ENCODE data around the gene NEU1. TPM values are rescaled to one million over a fixed set of nuclear protein-coding genes. Genes with fewer than 3 reads are reported as not detected.
A peak's percentile ranks its signal among the peaks of the same experiment; 100 is the strongest.

The NEU1 gene
- total RNA-seq, 1 experiment from 2014 or later: 133 TPM

GRCh38 chr6:31851485-31851832, 11.2 kb downstream of the NEU1 start:
- BruUV-seq (replicated peaks): no TSS peak
- Mint-ChIP-seq H3K4me1 (ENCODE audit: low read depth, unreplicated experiment) (peaks cover 12% of the 10 kb centered on the region), H3K27ac (ENCODE audit: unreplicated experiment) (peak overlapping the region; percentile 1), H3K9me3 (ENCODE audit: low read depth, unreplicated experiment) (no peaks in the 10 kb centered on the region), H3K4me3 (ENCODE audit: low read depth, unreplicated experiment) (no peak overlapping the region), H3K27me3 (ENCODE audit: unreplicated experiment) (no peaks in the 10 kb centered on the region), H3K36me3 (ENCODE audit: insufficient read depth, unreplicated experiment) (peaks cover 14% of the 10 kb centered on the region)
- CTCF ChIA-PET: no interaction called here
- TF ChIP-seq CTCF (IDR thresholded peaks at IDR 0.05; ENCODE audit: unreplicated experiment): no peak
- DNase-seq: no peak
- intact Hi-C loops (cut with micrococcal nuclease; ENCODE audit: unreplicated experiment): no loop called here

GRCh38 chr6:31850765-31851484, 11.7 kb downstream of the NEU1 start:
- no peak overlapping the region for H3K4me3 Mint-ChIP-seq (ENCODE audit: low read depth, unreplicated experiment)
- TF ChIP-seq CTCF (IDR thresholded peaks at IDR 0.05; ENCODE audit: unreplicated experiment): no peak
- CTCF ChIA-PET: no interaction called here
- no peak overlapping the region for H3K27ac Mint-ChIP-seq (ENCODE audit: unreplicated experiment)
- BruUV-seq (replicated peaks): no TSS peak
- H3K9me3 Mint-ChIP-seq (ENCODE audit: low read depth, unreplicated experiment): no peaks in the 10 kb centered on the region
- intact Hi-C loops (cut with micrococcal nuclease; ENCODE audit: unreplicated experiment): no loop called here
- DNase-seq: no peak
- peaks cover 12% of the 10 kb centered on the region for H3K4me1 Mint-ChIP-seq (ENCODE audit: low read depth, unreplicated experiment)
- peaks cover 15% of the 10 kb centered on the region for H3K36me3 Mint-ChIP-seq (ENCODE audit: insufficient read depth, unreplicated experiment)
- no peaks in the 10 kb centered on the region for H3K27me3 Mint-ChIP-seq (ENCODE audit: unreplicated experiment)

- Mint-ChIP-seq H3K4me3 (ENCODE audit: low read depth, unreplicated experiment) (no peak overlapping the region), H3K27me3 (ENCODE audit: unreplicated experiment) (no peaks in the 10 kb centered on the region), H3K9me3 (ENCODE audit: low read depth, unreplicated experiment) (no peaks in the 10 kb centered on the region), H3K4me1 (ENCODE audit: low read depth, unreplicated experiment) (peaks cover 13% of the 10 kb centered on the region), H3K36me3 (ENCODE audit: insufficient read depth, unreplicated experiment) (peaks cover 40% of the 10 kb centered on the region), H3K27ac (ENCODE audit: unreplicated experiment) (no peak overlapping the region)
- no TSS peak for BruUV-seq (replicated peaks)
- intact Hi-C loops (cut with micrococcal nuclease; ENCODE audit: unreplicated experiment): no loop called here
- no peak for TF ChIP-seq CTCF (IDR thresholded peaks at IDR 0.05; ENCODE audit: unreplicated experiment)
- CTCF ChIA-PET: interaction anchor here (0.7 kb wide), 1 partner anchor 17 kb away, joined by 4 read pairs; no protein-coding TSS in a partner anchor
- no peak for DNase-seq
These were observed 15.2 kb downstream of the NEU1 start for GRCh38 chr6:31847276-31847978.

GRCh38 chr6:31844507-31844906, 18.1 kb downstream of the NEU1 start:
- CTCF ChIA-PET: interaction anchor here (0.6 kb wide), 2 partner anchors 30 to 90 kb away, joined by 4 to 8 read pairs; no protein-coding TSS in a partner anchor
- Mint-ChIP-seq H3K4me3 (ENCODE audit: low read depth, unreplicated experiment) (no peak overlapping the region), H3K9me3 (ENCODE audit: low read depth, unreplicated experiment) (no peaks in the 10 kb centered on the region), H3K4me1 (ENCODE audit: low read depth, unreplicated experiment) (peaks cover 6% of the 10 kb centered on the region), H3K27ac (ENCODE audit: unreplicated experiment) (no peak overlapping the region), H3K36me3 (ENCODE audit: insufficient read depth, unreplicated experiment) (peaks cover 61% of the 10 kb centered on the region), H3K27me3 (ENCODE audit: unreplicated experiment) (no peaks in the 10 kb centered on the region)
- no peak for TF ChIP-seq CTCF (IDR thresholded peaks at IDR 0.05; ENCODE audit: unreplicated experiment)
- DNase-seq: no peak
- no TSS peak for BruUV-seq (replicated peaks)
- intact Hi-C loops (cut with micrococcal nuclease; ENCODE audit: unreplicated experiment): no loop called here
